ENCODE results near the gene PDE1C. TPM values are rescaled to one million over a fixed set of nuclear protein-coding genes. Genes with fewer than 3 reads are reported as not detected.

Gene PDE1C
- total and polyA plus RNA-seq, 2 of the 4 experiments (the other 2 are of a cell fraction): 14.2 to 61.5 TPM

DNA sequence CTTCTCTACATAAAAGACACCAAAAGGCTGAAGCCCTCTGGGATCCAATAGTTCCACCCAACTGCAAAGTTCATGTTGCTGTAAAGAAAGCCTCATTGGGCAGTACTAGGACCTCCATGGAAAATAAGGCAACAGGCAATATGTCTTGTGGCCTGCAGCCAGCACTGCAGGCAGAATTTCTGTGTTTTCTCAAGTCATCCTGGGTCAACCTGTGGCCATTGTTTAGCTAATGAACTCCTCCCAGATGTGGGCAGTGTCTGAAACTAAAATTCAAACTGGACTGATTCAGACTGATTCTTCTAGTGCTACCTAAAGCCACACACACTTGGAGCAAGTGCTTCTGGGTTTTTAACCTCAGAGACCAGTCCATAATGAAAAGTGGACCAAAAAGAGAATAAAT is 241.7 kb downstream of the PDE1C start:
- in situ Hi-C loops (cut with MboI; ENCODE audit: low sequenced_read_pairs) (no loop called here), intact Hi-C loops (cut with micrococcal nuclease) (no loop called here), dilution Hi-C loops (cut with HindIII; ENCODE audit: low sequenced_read_pairs, unreplicated experiment) (no loop called here)
- no peak overlapping the region for H2AK9ac ChIP-seq (replicated peaks; ENCODE audit: low read depth, low read length, poor library complexity)
- H3K4me3 ChIP-seq (ENCODE audit: insufficient read depth, low read depth, low read length): no peak overlapping the region
- ATAC-seq (ENCODE audit: low read depth): no peak
- H3K4me1 ChIP-seq (ENCODE audit: control insufficient read depth, insufficient read depth, low read length): no peaks in the 10 kb centered on the region
- no peak overlapping the region for H3K56ac ChIP-seq (ENCODE audit: extremely low read depth, insufficient read depth, low read length)
- no peaks in the 10 kb centered on the region for H3K27me3 ChIP-seq (ENCODE audit: control insufficient read depth, insufficient read depth, low read length)
- no peak overlapping the region for H4K8ac ChIP-seq (ENCODE audit: low read depth in 2 of 2, low read length in 2 of 2)
- no peak overlapping the region for H2AFZ ChIP-seq (replicated peaks; ENCODE audit: low read length, poor library complexity)
- H3K18ac ChIP-seq (ENCODE audit: low read depth, low read length): no peak overlapping the region
- no peak overlapping the region for H2BK20ac ChIP-seq (ENCODE audit: low read depth, low read length)
- H2BK15ac ChIP-seq (ENCODE audit: low read depth, low read length): no peak overlapping the region
- ChIA-PET POLR2A (ENCODE audit: unreplicated experiment) (no interaction called here), CTCF (no interaction called here)
- H3K9ac ChIP-seq (ENCODE audit: low read depth, low read length): no peak overlapping the region
- no peak overlapping the region for H4K5ac ChIP-seq (ENCODE audit: low read depth, low read length)
- no peak overlapping the region for H4K91ac ChIP-seq (ENCODE audit: insufficient read depth, low read depth, low read length)
- no peak overlapping the region for H3K4ac ChIP-seq (ENCODE audit: low read depth, low read length)
- H3K27ac ChIP-seq (ENCODE audit: insufficient read depth, low read length): no peak overlapping the region
- DNase-seq: no peak
- H3K4me2 ChIP-seq (ENCODE audit: low read depth, low read length): no peak overlapping the region
- H2BK5ac ChIP-seq (ENCODE audit: low read depth, low read length, poor library complexity, severe bottlenecking): no peak overlapping the region
- no TSS peak for BruUV-seq (replicated peaks)
- no peak overlapping the region for H3K23ac ChIP-seq (ENCODE audit: low read depth, low read length)
- no peak overlapping the region for H3K14ac ChIP-seq (replicated peaks; ENCODE audit: low read depth, low read length)
- no peaks in the 10 kb centered on the region for H3K9me1 ChIP-seq (ENCODE audit: insufficient read depth, low read length)
- no peak overlapping the region for H2BK120ac ChIP-seq (ENCODE audit: low read depth, low read length)
- TF ChIP-seq, protein P1, sequence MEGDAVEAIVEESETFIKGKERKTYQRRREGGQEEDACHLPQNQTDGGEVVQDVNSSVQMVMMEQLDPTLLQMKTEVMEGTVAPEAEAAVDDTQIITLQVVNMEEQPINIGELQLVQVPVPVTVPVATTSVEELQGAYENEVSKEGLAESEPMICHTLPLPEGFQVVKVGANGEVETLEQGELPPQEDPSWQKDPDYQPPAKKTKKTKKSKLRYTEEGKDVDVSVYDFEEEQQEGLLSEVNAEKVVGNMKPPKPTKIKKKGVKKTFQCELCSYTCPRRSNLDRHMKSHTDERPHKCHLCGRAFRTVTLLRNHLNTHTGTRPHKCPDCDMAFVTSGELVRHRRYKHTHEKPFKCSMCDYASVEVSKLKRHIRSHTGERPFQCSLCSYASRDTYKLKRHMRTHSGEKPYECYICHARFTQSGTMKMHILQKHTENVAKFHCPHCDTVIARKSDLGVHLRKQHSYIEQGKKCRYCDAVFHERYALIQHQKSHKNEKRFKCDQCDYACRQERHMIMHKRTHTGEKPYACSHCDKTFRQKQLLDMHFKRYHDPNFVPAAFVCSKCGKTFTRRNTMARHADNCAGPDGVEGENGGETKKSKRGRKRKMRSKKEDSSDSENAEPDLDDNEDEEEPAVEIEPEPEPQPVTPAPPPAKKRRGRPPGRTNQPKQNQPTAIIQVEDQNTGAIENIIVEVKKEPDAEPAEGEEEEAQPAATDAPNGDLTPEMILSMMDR (conservative IDR thresholded peaks at IDR 0.05; ENCODE audit: low read depth, low read length): no peak
- TF ChIP-seq BHLHE40 (IDR thresholded peaks at IDR 0.05; ENCODE audit: low read depth, low read length) (no peak), RCOR1 (IDR thresholded peaks at IDR 0.05; ENCODE audit: insufficient replicate concordance, low read length) (no peak), NFE2L2 (IDR thresholded peaks at IDR 0.05; ENCODE audit: low read depth, low read length) (no peak)
- H2AK5ac ChIP-seq (ENCODE audit: low read depth, low read length): no peak overlapping the region
- no peaks in the 10 kb centered on the region for H3K79me1 ChIP-seq (ENCODE audit: low read depth in 1 of 2, low read length in 2 of 2)
- H4K20me1 ChIP-seq (ENCODE audit: insufficient read depth, low read length): no peaks in the 10 kb centered on the region
- peaks cover 13% of the 10 kb centered on the region for H3K36me3 ChIP-seq (ENCODE audit: control insufficient read depth, insufficient read depth, low read length)
- no peaks in the 10 kb centered on the region for H3K9me3 ChIP-seq (ENCODE audit: control insufficient read depth, insufficient read depth, low read length)

Data from IMR-90 (cell line).